ENCODE results near the gene ECEL1. TPM values are rescaled to one million over a fixed set of nuclear protein-coding genes. Genes with fewer than 3 reads are reported as not detected.

The ECEL1 gene
- total RNA-seq, 1 donor from 2014 or later = not detected

- no peak for FAIRE-seq
- peaks cover 18% of the 10 kb centered on the region for H3K27me3 ChIP-seq (ENCODE audit: control insufficient read depth, insufficient read depth, low read length)
- no peak for TF ChIP-seq CTCF (IDR thresholded peaks at IDR 0.05; ENCODE audit: insufficient read depth, low read length, severe bottlenecking)
- DNase-seq (ENCODE audit: low read depth) = no peak
- H3K36me3 ChIP-seq (ENCODE audit: control insufficient read depth, insufficient read depth, low read length) = no peaks in the 10 kb centered on the region
- no peak overlapping the region for H3K4me3 ChIP-seq (ENCODE audit: low read depth, low read length)
Observed at GRCh38 chr2:232481322-232482140, 6.1 kb downstream of the ECEL1 start.

- DNase-seq (ENCODE audit: low read depth) (no peak), FAIRE-seq (no peak)
- H3K36me3 ChIP-seq (ENCODE audit: control insufficient read depth, insufficient read depth, low read length) = no peaks in the 10 kb centered on the region
- TF ChIP-seq CTCF (IDR thresholded peaks at IDR 0.05; ENCODE audit: insufficient read depth, low read length, severe bottlenecking) = no peak
- no peak overlapping the region for H3K4me3 ChIP-seq (ENCODE audit: low read depth, low read length)
- H3K27me3 ChIP-seq (ENCODE audit: control insufficient read depth, insufficient read depth, low read length) = peaks cover 11% of the 10 kb centered on the region
Observed at GRCh38 chr2:232480201-232481190, 7.1 kb downstream of the ECEL1 start.

- Histone ChIP-seq H3K27me3 (ENCODE audit: control insufficient read depth, insufficient read depth, low read length) (peaks cover 3% of the 10 kb centered on the region), H3K36me3 (ENCODE audit: control insufficient read depth, insufficient read depth, low read length) (no peaks in the 10 kb centered on the region), H3K4me3 (ENCODE audit: low read depth, low read length) (no peak overlapping the region)
- no peak for DNase-seq (ENCODE audit: low read depth)
- no peak for FAIRE-seq
- no peak for TF ChIP-seq CTCF (IDR thresholded peaks at IDR 0.05; ENCODE audit: insufficient read depth, low read length, severe bottlenecking)
Observed at GRCh38 chr2:232479341-232480200, 8.1 kb downstream of the ECEL1 start.

- H3K36me3 ChIP-seq (ENCODE audit: control insufficient read depth, insufficient read depth, low read length) = no peaks in the 10 kb centered on the region
- no peak for FAIRE-seq
- DNase-seq (ENCODE audit: low read depth) = no peak
- H3K4me3 ChIP-seq (ENCODE audit: low read depth, low read length) = no peak overlapping the region
- no peak for TF ChIP-seq CTCF (IDR thresholded peaks at IDR 0.05; ENCODE audit: insufficient read depth, low read length, severe bottlenecking)
- H3K27me3 ChIP-seq (ENCODE audit: control insufficient read depth, insufficient read depth, low read length) = no peaks in the 10 kb centered on the region
Observed at GRCh38 chr2:232478571-232479340, 8.9 kb downstream of the ECEL1 start.

Measured in bronchial epithelial cell (primary cell).